Epithelial cell of alveolus of lung (primary cell): ENCODE measurements around the gene RPL10. TPM values are rescaled to one million over a fixed set of nuclear protein-coding genes. Genes with fewer than 3 reads are reported as not detected.

Experiments
- total RNA-seq: library from RNA; depleted of rRNA; stranded (reverse); fragments of >200 nt; gene quantifications from 2 replicates; pipeline ENCODE4 v1.2.1, GENCODE V29; 2015

Gene RPL10
- total RNA-seq, result 7,452 and 8,826 TPM in 2 replicates

GRCh38 chrX:154397888-154398667 lies at the start of gene RPL10:
Gene RPL10, plus strand, starts transcription at chrX:154398377. Its CDS starts 143 bp downstream, at chrX:154398520.

GRCh38 chrX:154374313-154375155 lies 23.6 kb upstream of the RPL10 start, which contains the start of gene FLNA:
Gene FLNA, minus strand, starts transcription at chrX:154374634. Its CDS starts 3,389 bp downstream, at chrX:154371245.

GRCh38 chrX:154378799-154379568 lies 19.2 kb upstream of the RPL10 start, which contains the start of gene EMD:
Gene EMD, plus strand, starts transcription at chrX:154379295. Its CDS starts 190 bp downstream, at chrX:154379485.

GRCh38 chrX:154409222-154409871 lies 11.2 kb downstream of the RPL10 start, which contains the start of gene DNASE1L1:
Gene DNASE1L1, minus strand, starts transcription at chrX:154409254. Its CDS starts 3,686 bp downstream, at chrX:154405568.

GRCh38 chrX:154428176-154429171 lies 30.3 kb downstream of the RPL10 start, which contains the start of gene ATP6AP1:
Gene ATP6AP1, plus strand, starts transcription at chrX:154428677. Its CDS starts 16 bp downstream, at chrX:154428693.

GRCh38 chrX:154436983-154437752 lies 39.0 kb downstream of the RPL10 start, which contains the start of gene GDI1:
Gene GDI1, plus strand, starts transcription at chrX:154437154. Its CDS starts 101 bp downstream, at chrX:154437255.

GRCh38 chrX:154443992-154444754 lies 46.0 kb downstream of the RPL10 start, which contains the start of gene FAM50A:
Gene FAM50A, plus strand, starts transcription at chrX:154444141. Its CDS starts 95 bp downstream, at chrX:154444236.

Other genes starting within 250 kb of the RPL10 start
- gene OPN1MW, start 215.8 kb upstream of the RPL10 start, total RNA-seq, result not detected in 2 replicates
- not detected in 2 replicates for gene OPN1MW2, start 178.6 kb upstream of the RPL10 start, total RNA-seq
- gene OPN1MW3, start 140.8 kb upstream of the RPL10 start, total RNA-seq, result not detected in 2 replicates
- not detected in 2 replicates for gene TEX28, start 103.3 kb upstream of the RPL10 start, total RNA-seq
- not detected in 2 replicates for gene TKTL1, start 102.6 kb upstream of the RPL10 start, total RNA-seq
- gene FLNA, start 23.7 kb upstream of the RPL10 start, total RNA-seq, result 745 and 2,487 TPM in 2 replicates
- 66.7 and 79.0 TPM in 2 replicates for gene EMD, start 19.1 kb upstream of the RPL10 start, total RNA-seq
- gene DNASE1L1, start 10.9 kb downstream of the RPL10 start, total RNA-seq, result 47.1 and 58.0 TPM in 2 replicates
- 15.8 and 28.1 TPM in 2 replicates for gene TAFAZZIN, start 13.2 kb downstream of the RPL10 start, total RNA-seq
- 46.5 and 60.7 TPM in 2 replicates for gene ATP6AP1, start 30.3 kb downstream of the RPL10 start, total RNA-seq
- 77.9 and 123 TPM in 2 replicates for gene GDI1, start 38.8 kb downstream of the RPL10 start, total RNA-seq
- gene FAM50A, start 45.8 kb downstream of the RPL10 start, total RNA-seq, result 40.3 and 53.5 TPM in 2 replicates
- gene PLXNA3, start 59.9 kb downstream of the RPL10 start, total RNA-seq, result 7.2 and 14.2 TPM in 2 replicates
- 22.4 and 30.4 TPM in 2 replicates for gene LAGE3, start 80.9 kb downstream of the RPL10 start, total RNA-seq
- 42.8 and 49.4 TPM in 2 replicates for gene UBL4A, start 88.2 kb downstream of the RPL10 start, total RNA-seq
- gene SLC10A3, start 92.3 kb downstream of the RPL10 start, total RNA-seq, result 29.9 and 37.5 TPM in 2 replicates
- gene FAM3A, start 117.9 kb downstream of the RPL10 start, total RNA-seq, result 33.1 and 37.7 TPM in 2 replicates
- 172 and 216 TPM in 2 replicates for gene G6PD, start 148.5 kb downstream of the RPL10 start, total RNA-seq
- 29.2 and 58.2 TPM in 2 replicates for gene IKBKG, start 149.2 kb downstream of the RPL10 start, total RNA-seq
- gene CTAG1A, start 186.8 kb downstream of the RPL10 start, total RNA-seq, result not detected in 2 replicates
- not detected in 2 replicates for gene CTAG1B, start 220.9 kb downstream of the RPL10 start, total RNA-seq